ENCODE data around the gene SV2B. TPM values are rescaled to one million over a fixed set of nuclear protein-coding genes. Genes with fewer than 3 reads are reported as not detected.

SV2B gene
- total RNA-seq, 1 experiment from 2014 or later = 0.44 TPM

GRCh38 chr15:91284758-91285466 is 184.9 kb downstream of the SV2B start:
- Mint-ChIP-seq H3K27me3 (ENCODE audit: insufficient read depth, unreplicated experiment) (peaks cover 25% of the 10 kb centered on the region), H3K36me3 (ENCODE audit: insufficient read depth, unreplicated experiment) (peaks cover 6% of the 10 kb centered on the region), H3K9me3 (ENCODE audit: unreplicated experiment) (no peaks in the 10 kb centered on the region), H3K4me1 (ENCODE audit: insufficient read depth, unreplicated experiment) (no peaks in the 10 kb centered on the region), H3K4me3 (ENCODE audit: unreplicated experiment) (no peak overlapping the region), H3K27ac (ENCODE audit: low read depth, unreplicated experiment) (no peak overlapping the region)
- intact Hi-C loops (cut with micrococcal nuclease) = no loop called here
- DNase-seq (ENCODE audit: unreplicated experiment) = no peak
- ChIA-PET POLR2A (no interaction called here), CTCF (interaction anchor here (0.6 to 1.4 kb wide), 4 partner anchors 13 to 144 kb away, joined by 3 to 6 read pairs (median 4); no protein-coding TSS in a partner anchor)
- BruUV-seq (replicated peaks) = no TSS peak
- no peak for TF ChIP-seq CTCF (IDR thresholded peaks at IDR 0.05; ENCODE audit: unreplicated experiment)

GRCh38 chr15:91289324-91289723 is 189.3 kb downstream of the SV2B start:
- Mint-ChIP-seq H3K27me3 (ENCODE audit: insufficient read depth, unreplicated experiment) (peaks cover 65% of the 10 kb centered on the region), H3K27ac (ENCODE audit: low read depth, unreplicated experiment) (no peak overlapping the region), H3K36me3 (ENCODE audit: insufficient read depth, unreplicated experiment) (no peaks in the 10 kb centered on the region), H3K4me1 (ENCODE audit: insufficient read depth, unreplicated experiment) (no peaks in the 10 kb centered on the region), H3K4me3 (ENCODE audit: unreplicated experiment) (no peak overlapping the region), H3K9me3 (ENCODE audit: unreplicated experiment) (no peaks in the 10 kb centered on the region)
- TF ChIP-seq CTCF (IDR thresholded peaks at IDR 0.05; ENCODE audit: unreplicated experiment) = no peak
- intact Hi-C loops (cut with micrococcal nuclease) = no loop called here
- no peak for DNase-seq (ENCODE audit: unreplicated experiment)
- no TSS peak for BruUV-seq (replicated peaks)
- POLR2A ChIA-PET = interaction anchor here (0.7 kb wide), 1 partner anchor 406 kb away, joined by 3 read pairs; no protein-coding TSS in a partner anchor
- CTCF ChIA-PET = interaction anchor here (0.6 to 0.9 kb wide), 5 partner anchors 14 to 788 kb away, joined by 3 to 5 read pairs (median 3); no protein-coding TSS in a partner anchor

GRCh38 chr15:91290553-91290952 is 190.5 kb downstream of the SV2B start:
- BruUV-seq (replicated peaks) = no TSS peak
- ChIA-PET POLR2A (no interaction called here), CTCF (interaction anchor here (0.7 to 1.8 kb wide), 2 partner anchors 12 to 337 kb away, joined by 3 to 5 read pairs; no protein-coding TSS in a partner anchor)
- no peaks in the 10 kb centered on the region for H3K9me3 Mint-ChIP-seq (ENCODE audit: unreplicated experiment)
- no peak overlapping the region for H3K27ac Mint-ChIP-seq (ENCODE audit: low read depth, unreplicated experiment)
- H3K4me1 Mint-ChIP-seq (ENCODE audit: insufficient read depth, unreplicated experiment) = no peaks in the 10 kb centered on the region
- H3K27me3 Mint-ChIP-seq (ENCODE audit: insufficient read depth, unreplicated experiment) = peaks cover 76% of the 10 kb centered on the region
- DNase-seq (ENCODE audit: unreplicated experiment) = no peak
- intact Hi-C loops (cut with micrococcal nuclease) = no loop called here
- H3K4me3 Mint-ChIP-seq (ENCODE audit: unreplicated experiment) = no peak overlapping the region
- H3K36me3 Mint-ChIP-seq (ENCODE audit: insufficient read depth, unreplicated experiment) = no peaks in the 10 kb centered on the region
- TF ChIP-seq CTCF (IDR thresholded peaks at IDR 0.05; ENCODE audit: unreplicated experiment) = no peak

- Mint-ChIP-seq H3K27ac (ENCODE audit: low read depth, unreplicated experiment) (no peak overlapping the region), H3K9me3 (ENCODE audit: unreplicated experiment) (no peaks in the 10 kb centered on the region), H3K27me3 (ENCODE audit: insufficient read depth, unreplicated experiment) (peaks cover 87% of the 10 kb centered on the region), H3K4me3 (ENCODE audit: unreplicated experiment) (no peak overlapping the region), H3K4me1 (ENCODE audit: insufficient read depth, unreplicated experiment) (no peaks in the 10 kb centered on the region), H3K36me3 (ENCODE audit: insufficient read depth, unreplicated experiment) (no peaks in the 10 kb centered on the region)
- POLR2A ChIA-PET = no interaction called here
- intact Hi-C loops (cut with micrococcal nuclease) = no loop called here
- no peak for DNase-seq (ENCODE audit: unreplicated experiment)
- no TSS peak for BruUV-seq (replicated peaks)
- TF ChIP-seq CTCF (IDR thresholded peaks at IDR 0.05; ENCODE audit: unreplicated experiment) = no peak
- CTCF ChIA-PET = interaction anchor here (0.7 kb wide), 1 partner anchor 1325 kb away, joined by 3 read pairs; no protein-coding TSS in a partner anchor
These were observed 191.6 kb downstream of the SV2B start for GRCh38 chr15:91291673-91292072.

Measured in MCF 10A (cell line).